Astrocyte (in vitro differentiated cells and primary cell): ENCODE data around the gene ANKRD29.
"Not testable (repeated sequence)": the region's sequence is repeated elsewhere in the genome, so short reads cannot be mapped to it uniquely, and the experiment has no call there.

Source experiments
- CTCF ChIP-seq: IDR thresholded peaks from 2 replicates; pipeline ENCODE4 v1.5.1; 2011; ENCODE audit warnings: low read depth, mild to moderate bottlenecking, inconsistent platforms, low read length, moderate library complexity; ENCODE audit not compliant: insufficient read depth
- EZH2 ChIP-seq: IDR thresholded peaks from 2 replicates; pipeline ENCODE4 v1.6.1; 2012; ENCODE audit warnings: mild to moderate bottlenecking, low read length, inconsistent platforms; ENCODE audit not compliant: insufficient read depth

- not testable (repeated sequence) for TF ChIP-seq CTCF, EZH2
Measured at GRCh38 chr18:23613091-23613475, 49.6 kb downstream of the ANKRD29 start.
